H1 (cell line): ENCODE data around the gene SLC17A3. TPM values are rescaled to one million over a fixed set of nuclear protein-coding genes. Genes with fewer than 3 reads are reported as not detected.

Experiments
- CTCF ChIA-PET: fragments of 300-600 bp; sonication (Branson Sonifier 250); formaldehyde crosslinking; loops from one replicate; lab custom pipeline; 2021; ENCODE audit not compliant: partially characterized antibody; lab: Charles Lee
- POLR2A ChIA-PET: fragments of 300-600 bp; sonication (Branson Sonifier 250); formaldehyde crosslinking; loops from one replicate; lab custom pipeline; 2021; ENCODE audit warnings: inconsistent platforms; ENCODE audit not compliant: partially characterized antibody; lab: Charles Lee
- DNase-seq, 2 experiments: peaks; one replicate each; pipeline versions ENCODE4 v3.0.0 to v3.0.0-alpha.2; 2010 to 2022; ENCODE audit warnings: low spot score in 2 of 2, low read depth in 1 of 2, mixed read lengths in 1 of 2
- FAIRE-seq: peaks from 2 replicates; lab custom pipeline; 2011; peaks lifted over from hg19 to GRCh38; lab: Jason Lieb, UNC
- H2AFZ ChIP-seq: 2 replicates; pipeline ENCODE4 v1.8.1; 2012; ENCODE audit warnings: low read length, inconsistent platforms
- H2AK5ac ChIP-seq: 2 replicates; pipeline ENCODE4 v1.6.1; 2013; ENCODE audit warnings: low read depth, low read length
- H2BK120ac ChIP-seq: replicated peaks from 2 replicates; pipeline ENCODE3; 2013; ENCODE audit warnings: low read depth, low read length, inconsistent platforms
- H2BK12ac ChIP-seq: 2 replicates; pipeline ENCODE4 v1.6.1; 2013; ENCODE audit warnings: low read depth, low read length
- H2BK15ac ChIP-seq: 2 replicates; pipeline ENCODE4 v1.6.1; 2013; ENCODE audit warnings: low read length
- H2BK20ac ChIP-seq: 2 replicates; pipeline ENCODE4 v1.6.1; 2013; ENCODE audit warnings: low read length
- H2BK5ac ChIP-seq: 2 replicates; pipeline ENCODE4 v1.6.1; 2013; ENCODE audit warnings: low read depth, low read length
- H3K14ac ChIP-seq: 2 replicates; pipeline ENCODE4 v1.6.1; 2013; ENCODE audit warnings: inconsistent platforms; ENCODE audit not compliant: insufficient read length
- H3K18ac ChIP-seq: 2 replicates; pipeline ENCODE4 v1.6.1; 2013; ENCODE audit warnings: low read length; ENCODE audit errors: extremely low read depth
- H3K23ac ChIP-seq: 2 replicates; pipeline ENCODE4 v1.6.1; 2013; ENCODE audit warnings: inconsistent platforms; ENCODE audit not compliant: insufficient read length
- H3K23me2 ChIP-seq: 2 replicates; pipeline ENCODE4 v1.6.1; 2013; ENCODE audit warnings: low read depth, low read length
- H3K27ac ChIP-seq: 2 replicates; pipeline ENCODE4 v1.6.1; 2011; ENCODE audit warnings: low read depth, low read length, inconsistent platforms
- H3K27me3 ChIP-seq, 4 experiments: replicated peaks in 1 of 4; 1 replicate in 1 of 4; 2 replicates in 3 of 4; pipeline versions ENCODE4 v1.6.1 to v1.8.1; 2011 to 2013; ENCODE audit warnings: low read length in 3 of 4, mild to moderate bottlenecking in 3 of 4, inconsistent platforms in 2 of 4, mixed read lengths in 2 of 4, moderate library complexity in 1 of 4; ENCODE audit not compliant: control insufficient read depth in 3 of 4, insufficient read depth in 3 of 4; ENCODE audit errors: extremely low read depth in 1 of 4
- H3K36me3 ChIP-seq, 4 experiments: 2 replicates each; pipeline versions ENCODE4 v1.6.1 to v1.8.1; 2011 to 2013; ENCODE audit warnings: mild to moderate bottlenecking in 4 of 4, low read length in 3 of 4, moderate library complexity in 2 of 4, control low read depth in 1 of 4, inconsistent platforms in 1 of 4; ENCODE audit not compliant: insufficient read depth in 4 of 4, control insufficient read depth in 2 of 4
- H3K4ac ChIP-seq: replicated peaks from 2 replicates; pipeline ENCODE3; 2013; ENCODE audit warnings: low read length, low read depth, mixed read lengths, inconsistent platforms; ENCODE audit not compliant: insufficient read length
- H3K4me1 ChIP-seq, 4 experiments: replicated peaks in 1 of 4; 1 replicate in 1 of 4; 2 replicates in 3 of 4; pipeline versions ENCODE4 v1.6.1 to v1.8.1; 2011 to 2013; ENCODE audit warnings: low read length in 3 of 4, inconsistent platforms in 2 of 4, mixed read lengths in 1 of 4; ENCODE audit not compliant: insufficient read depth in 4 of 4, control insufficient read depth in 3 of 4
- H3K4me2 ChIP-seq, 2 experiments: 2 replicates each; pipeline versions ENCODE4 v1.6.1 to v1.8.1; 2011 to 2013; ENCODE audit warnings: low read depth in 2 of 2, low read length in 2 of 2, control low read depth in 1 of 2, inconsistent platforms in 1 of 2, mild to moderate bottlenecking in 1 of 2; ENCODE audit not compliant: insufficient read depth in 1 of 2
- H3K4me3 ChIP-seq, 4 experiments: fragments of 200-600, 300-600 bp in 1 of 4; sonication (generic), shearing (Covaris generic), sonication (Bioruptor Twin) in 1 of 4; 2 replicates each; pipeline versions ENCODE4 v1.5.1 to v1.8.1; 2011 to 2016; ENCODE audit warnings: low read length in 4 of 4, low read depth in 3 of 4, control low read depth in 2 of 4, inconsistent platforms in 2 of 4, mild to moderate bottlenecking in 2 of 4, mixed read lengths in 1 of 4, moderate library complexity in 1 of 4; ENCODE audit not compliant: insufficient read depth in 2 of 4; ENCODE audit errors: extremely low read depth in 1 of 4
- H3K56ac ChIP-seq: replicated peaks from 2 replicates; pipeline ENCODE3; 2013; ENCODE audit warnings: low read depth, mild to moderate bottlenecking, mixed read lengths, low read length, inconsistent platforms; ENCODE audit not compliant: insufficient read length
- H3K79me1 ChIP-seq: 2 replicates; pipeline ENCODE4 v1.6.1; 2013; ENCODE audit warnings: low read depth, low read length, control low read depth
- H3K79me2 ChIP-seq, 2 experiments: 2 replicates each; pipeline versions ENCODE4 v1.6.1 to v1.8.1; 2012 to 2013; ENCODE audit warnings: low read length in 2 of 2, mild to moderate bottlenecking in 2 of 2, inconsistent platforms in 1 of 2; ENCODE audit not compliant: insufficient read depth in 2 of 2, control insufficient read depth in 1 of 2
- H3K9ac ChIP-seq, 4 experiments: replicated peaks in 1 of 4; 1 replicate in 1 of 4; 2 replicates in 3 of 4; pipeline versions ENCODE4 v1.6.1 to v1.8.1; 2011 to 2013; ENCODE audit warnings: low read depth in 3 of 4, low read length in 3 of 4, control low read depth in 2 of 4, mild to moderate bottlenecking in 2 of 4, moderate library complexity in 2 of 4, inconsistent platforms in 1 of 4; ENCODE audit errors: extremely low read depth in 1 of 4
- H3K9me3 ChIP-seq, 2 experiments: 2 replicates each; pipeline versions ENCODE4 v1.6.1 to v1.8.1; 2012 to 2013; ENCODE audit warnings: mild to moderate bottlenecking in 2 of 2, moderate library complexity in 2 of 2, control low read depth in 1 of 2, inconsistent platforms in 1 of 2, low read depth in 1 of 2, low read length in 1 of 2, mixed read lengths in 1 of 2; ENCODE audit not compliant: insufficient read depth in 2 of 2
- H4K20me1 ChIP-seq, 2 experiments: replicated peaks in 1 of 2; 2 replicates each; pipeline versions ENCODE3 to v1.8.1; 2011 to 2013; ENCODE audit warnings: inconsistent platforms in 2 of 2, low read length in 2 of 2, mild to moderate bottlenecking in 1 of 2; ENCODE audit not compliant: insufficient read depth in 2 of 2, control insufficient read depth in 1 of 2
- H4K5ac ChIP-seq: 2 replicates; pipeline ENCODE4 v1.6.1; 2013; ENCODE audit warnings: low read length, low read depth, mixed read lengths, inconsistent platforms; ENCODE audit not compliant: insufficient read length
- H4K8ac ChIP-seq: 2 replicates; pipeline ENCODE4 v1.8.0; 2013; ENCODE audit warnings: mild to moderate bottlenecking, moderate library complexity, low read length, inconsistent platforms; ENCODE audit not compliant: insufficient read depth; ENCODE audit errors: extremely low read depth
- H4K91ac ChIP-seq: replicated peaks from 2 replicates; pipeline ENCODE3; 2013; ENCODE audit warnings: low read length, mixed read lengths, inconsistent platforms; ENCODE audit not compliant: insufficient read length
- CEBPB ChIP-seq: IDR thresholded peaks from 2 replicates; pipeline ENCODE4 v1.6.1; 2012; ENCODE audit warnings: low read depth, low read length
- CHD2 ChIP-seq: IDR thresholded peaks from 2 replicates; pipeline ENCODE4 v1.6.1; 2012; ENCODE audit warnings: low read length, improper control_type of control experiment
- CTCF ChIP-seq, 3 experiments: IDR thresholded peaks; 1 replicate in 2 of 3; 2 replicates in 1 of 3; pipeline versions ENCODE4 v1.5.1 to v1.6.1; 2011; ENCODE audit warnings: low read length in 3 of 3, mild to moderate bottlenecking in 3 of 3, inconsistent platforms in 2 of 3, low read depth in 1 of 3, moderate library complexity in 1 of 3; ENCODE audit not compliant: insufficient read depth in 1 of 3; ENCODE audit errors: control extremely low read depth in 1 of 3
- NRF1 ChIP-seq: IDR thresholded peaks from 2 replicates; pipeline ENCODE4 v1.6.1; 2011; ENCODE audit warnings: mild to moderate bottlenecking, low read depth, low read length, improper control_type of control experiment
- POLR2AphosphoS5 ChIP-seq: IDR thresholded peaks from 2 replicates; pipeline ENCODE4 v1.6.1; 2011; ENCODE audit warnings: low read depth, low read length
- SAP30 ChIP-seq: fragments of 300-600 bp; sonication (generic); IDR thresholded peaks from 2 replicates; pipeline ENCODE4 v1.7.1; 2012; ENCODE audit warnings: low read length, moderate library complexity, mild to moderate bottlenecking, inconsistent platforms; ENCODE audit not compliant: insufficient read depth, insufficient replicate concordance
- SP1 ChIP-seq: IDR thresholded peaks from 2 replicates; pipeline ENCODE4 v1.6.1; 2011; ENCODE audit warnings: low read depth, low read length
- SUZ12 ChIP-seq: fragments of 200-600 bp; sonication (generic); IDR thresholded peaks from 2 replicates; pipeline ENCODE4 v1.6.1; 2012; ENCODE audit warnings: mild to moderate bottlenecking, inconsistent platforms, low read length, moderate library complexity, mixed read lengths
- TEAD4 ChIP-seq: IDR thresholded peaks from 2 replicates; pipeline ENCODE4 v1.6.1; 2012; ENCODE audit warnings: low read depth, low read length, inconsistent platforms, mixed read lengths
- WGBS, 2 experiments: shearing (Covaris generic) in 1 of 2; methylation state at CpG; one replicate each; pipeline versions ENCODE4 v1.1.6 to v1.1.7; 2013 to 2015; ENCODE audit warnings: low lambda C conversion rate in 2 of 2, mixed read lengths in 2 of 2, inconsistent platforms in 1 of 2, low coverage in 1 of 2, missing lambda C conversion rate in 1 of 2; ENCODE audit not compliant: insufficient replicate concordance in 2 of 2, insufficient coverage in 1 of 2, insufficient read length in 1 of 2; ENCODE audit errors: extremely low coverage in 1 of 2, missing lambda C conversion rate in 1 of 2; 5-methylcytosine and 5-hydroxymethylcytosine counted together
- long read RNA-seq, 2 experiments: library from RNA in 1 of 2; library from capped mRNA in 1 of 2; stranded (forward); transcript quantifications; one replicate each; pipeline ENCODE4 v2.0.0, GENCODE V29; 2021; ENCODE audit warnings: inconsistent platforms in 1 of 2
- polyA minus RNA-seq, 3 experiments: library from RNA; depleted of rRNA, polyadenylated mRNA; stranded (reverse); fragments of >200 nt; gene quantifications; 1 replicate in 2 of 3; 2 replicates in 1 of 3; pipeline ENCODE4 v1.2.3, GENCODE V29; 2011
- polyA plus RNA-seq, 7 experiments: library from polyadenylated mRNA; depleted of rRNA in 3 of 7; stranded (reverse) in 5 of 7; unstranded in 2 of 7; fragments of >200 nt in 5 of 7; fragments of 200-250 nt in 2 of 7; gene quantifications; 1 replicate in 5 of 7; 2 replicates in 1 of 7; 4 replicates in 1 of 7; pipeline versions ENCODE4 v1.2.1 to v1.2.3, GENCODE V29; 2011 to 2013; ENCODE audit warnings: missing spikeins in 2 of 7, mixed read lengths in 2 of 7
- total RNA-seq: library from RNA; stranded (reverse); fragmentation: NEBNext Ultra II Directional; extraction: Animal tissue kit (Norgen Biotek cat#: 25700); gene quantifications from 2 replicates; pipeline ENCODE4 v1.2.1, GENCODE V29; 2021
- TF ChIP-seq, protein P1 (sequence below): IDR thresholded peaks from 2 replicates; pipeline ENCODE4 v1.6.1; 2012; ENCODE audit warnings: inconsistent platforms

Gene SLC17A3
- total RNA-seq = not detected in 2 replicates
- polyA plus RNA-seq (2011; rRNA removed) = not detected in 2 replicates
- not detected for polyA plus RNA-seq (2011; cell fraction: cytosol; rRNA removed)
- 0.23 TPM for polyA plus RNA-seq (2011; cell fraction: nucleus; rRNA removed)
- not detected in 4 replicates for polyA plus RNA-seq (2012, experiment 1 of 2)
- polyA plus RNA-seq (2012, experiment 2 of 2) = not detected
- not detected for polyA plus RNA-seq (2013, experiment 1 of 2)
- polyA plus RNA-seq (2013, experiment 2 of 2) = not detected
- not detected in 2 replicates for polyA minus RNA-seq (2011; rRNA and poly(A)+ RNA removed)
- polyA minus RNA-seq (2011; cell fraction: cytosol; rRNA and poly(A)+ RNA removed) = not detected
- not detected for polyA minus RNA-seq (2011; cell fraction: nucleus; rRNA and poly(A)+ RNA removed)
- long read RNA-seq, experiment 1 = 0 reads
- long read RNA-seq, experiment 2 = 0 reads

DNA sequence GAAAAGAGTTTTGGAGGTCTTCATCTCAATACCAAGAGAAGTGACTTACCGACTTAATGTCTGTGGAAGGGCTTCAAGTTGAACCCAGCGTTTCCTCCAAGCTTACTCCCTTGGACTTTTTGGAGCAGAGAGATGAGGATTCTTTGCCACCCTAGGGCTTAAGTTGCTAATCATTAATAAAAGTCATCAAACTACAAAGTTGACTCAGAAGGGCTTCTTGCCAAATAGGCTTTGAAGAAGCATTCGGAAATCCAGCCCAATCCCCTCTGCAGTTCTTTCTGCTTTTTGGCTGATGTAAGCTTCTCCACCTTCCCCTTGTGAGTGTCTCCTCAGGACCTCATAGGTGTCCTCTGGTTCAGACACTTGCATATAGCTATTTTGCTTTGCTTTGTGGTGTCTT is at the start of gene SLC17A3:
Gene SLC17A3 (minus strand): TSS at position 126 of the 400 bp plus-strand sequence. CDS start 5,856 bp downstream, outside the sequence.
- H3K56ac ChIP-seq = no peak within 1 kb of the TSS
- no peak within 1 kb of the TSS for H2BK12ac ChIP-seq
- no peaks in the 10 kb centered on the region for H3K4me1 ChIP-seq
- no peak within 1 kb of the TSS for H4K91ac ChIP-seq
- no peaks in the 10 kb centered on the region for H3K27me3 ChIP-seq
- H3K23ac ChIP-seq = no peak within 1 kb of the TSS
- H2BK20ac ChIP-seq = no peak within 1 kb of the TSS
- H4K5ac ChIP-seq = no peak within 1 kb of the TSS
- H3K18ac ChIP-seq = no peak within 1 kb of the TSS
- H2BK5ac ChIP-seq = no peak within 1 kb of the TSS
- H2BK120ac ChIP-seq = no peak within 1 kb of the TSS
- no peak within 1 kb of the TSS for H3K27ac ChIP-seq
- H2AK5ac ChIP-seq = no peak within 1 kb of the TSS
- H3K36me3 ChIP-seq = no peaks in the 10 kb centered on the region
- H3K4me3 ChIP-seq = no peak within 1 kb of the TSS
- no peak within 1 kb of the TSS for H2BK15ac ChIP-seq
- no peaks in the 10 kb centered on the region for H3K9me3 ChIP-seq
- POLR2A ChIA-PET = no interaction called here
- H4K8ac ChIP-seq = no peak within 1 kb of the TSS
- H3K23me2 ChIP-seq = no peaks in the 10 kb centered on the region
- WGBS, 2 experiments = 93% methylated on average over 3 of the region's 3 CpGs; no CpG with 5 or more reads in 1 of the 2 experiments
- DNase-seq = no peak
- CTCF ChIA-PET = interaction anchor here (0.5 to 1.7 kb wide), 5 partner anchors 9 to 176 kb away, joined by 3 to 4 read pairs (median 3); no protein-coding TSS in a partner anchor
- FAIRE-seq = no peak
- H3K4me2 ChIP-seq = no peak within 1 kb of the TSS
- H3K14ac ChIP-seq = no peak within 1 kb of the TSS
- H4K20me1 ChIP-seq = no peaks in the 10 kb centered on the region
- no peak within 1 kb of the TSS for H2AFZ ChIP-seq
- H3K9ac ChIP-seq = no peak within 1 kb of the TSS
- no peaks in the 10 kb centered on the region for H3K79me1 ChIP-seq
- H3K79me2 ChIP-seq = no peaks in the 10 kb centered on the region
- no peak within 1 kb of the TSS for H3K4ac ChIP-seq
- TF ChIP-seq NRF1 = no peak
- no peak for TF ChIP-seq CTCF (IDR thresholded peaks at IDR 0.05; ENCODE audit: control extremely low read depth in 1 of 3, insufficient read depth in 1 of 3, low read depth in 1 of 3, low read length in 3 of 3)
- no peak for TF ChIP-seq SAP30
- TF ChIP-seq SP1 = no peak
- TF ChIP-seq, protein P1, sequence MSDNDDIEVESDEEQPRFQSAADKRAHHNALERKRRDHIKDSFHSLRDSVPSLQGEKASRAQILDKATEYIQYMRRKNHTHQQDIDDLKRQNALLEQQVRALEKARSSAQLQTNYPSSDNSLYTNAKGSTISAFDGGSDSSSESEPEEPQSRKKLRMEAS = no peak
- TF ChIP-seq TEAD4 = no peak
- no peak for TF ChIP-seq CEBPB
- TF ChIP-seq CHD2 = no peak
- TF ChIP-seq SUZ12 = no peak
- no peak for TF ChIP-seq POLR2AphosphoS5
